ENCODE measurements around the gene ROBO1. TPM values are rescaled to one million over a fixed set of nuclear protein-coding genes. Genes with fewer than 3 reads are reported as not detected.
A peak's percentile ranks its signal among the peaks of the same experiment; 100 is the strongest.

The ROBO1 gene
- total RNA-seq, 1 donor from 2014 or later = 43.7 TPM

DNA sequence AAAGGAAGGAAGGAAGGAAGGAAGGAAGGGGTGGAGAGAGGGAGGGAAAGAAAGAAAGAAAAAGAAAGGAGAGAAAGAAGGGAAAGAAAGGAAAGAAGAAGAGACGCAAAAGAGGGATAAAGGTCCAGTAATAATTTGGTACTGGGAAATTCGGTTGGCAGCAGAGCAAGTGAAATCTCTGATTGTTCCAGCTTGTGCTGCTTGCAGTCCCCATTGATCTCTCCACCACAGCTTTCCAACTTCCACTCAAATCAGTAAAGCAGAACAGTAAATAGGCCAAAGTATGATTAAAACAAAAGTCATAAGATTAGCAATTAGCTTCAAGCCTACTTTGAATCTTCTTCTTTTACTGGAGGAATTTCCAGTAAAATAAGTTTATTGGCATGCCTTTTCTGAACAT, 357.2 kb downstream of the ROBO1 start:
- Mint-ChIP-seq H3K4me3 (ENCODE audit: unreplicated experiment) (no peak overlapping the region), H3K27ac (ENCODE audit: unreplicated experiment) (no peak overlapping the region), H3K36me3 (ENCODE audit: low read depth) (no peaks in the 10 kb centered on the region), H3K9me3 (ENCODE audit: low read depth) (no peaks in the 10 kb centered on the region), H3K4me1 (ENCODE audit: low read depth) (peaks cover 19% of the 10 kb centered on the region), H3K27me3 (ENCODE audit: low read depth) (no peaks in the 10 kb centered on the region)
- TF ChIP-seq, protein P1, sequence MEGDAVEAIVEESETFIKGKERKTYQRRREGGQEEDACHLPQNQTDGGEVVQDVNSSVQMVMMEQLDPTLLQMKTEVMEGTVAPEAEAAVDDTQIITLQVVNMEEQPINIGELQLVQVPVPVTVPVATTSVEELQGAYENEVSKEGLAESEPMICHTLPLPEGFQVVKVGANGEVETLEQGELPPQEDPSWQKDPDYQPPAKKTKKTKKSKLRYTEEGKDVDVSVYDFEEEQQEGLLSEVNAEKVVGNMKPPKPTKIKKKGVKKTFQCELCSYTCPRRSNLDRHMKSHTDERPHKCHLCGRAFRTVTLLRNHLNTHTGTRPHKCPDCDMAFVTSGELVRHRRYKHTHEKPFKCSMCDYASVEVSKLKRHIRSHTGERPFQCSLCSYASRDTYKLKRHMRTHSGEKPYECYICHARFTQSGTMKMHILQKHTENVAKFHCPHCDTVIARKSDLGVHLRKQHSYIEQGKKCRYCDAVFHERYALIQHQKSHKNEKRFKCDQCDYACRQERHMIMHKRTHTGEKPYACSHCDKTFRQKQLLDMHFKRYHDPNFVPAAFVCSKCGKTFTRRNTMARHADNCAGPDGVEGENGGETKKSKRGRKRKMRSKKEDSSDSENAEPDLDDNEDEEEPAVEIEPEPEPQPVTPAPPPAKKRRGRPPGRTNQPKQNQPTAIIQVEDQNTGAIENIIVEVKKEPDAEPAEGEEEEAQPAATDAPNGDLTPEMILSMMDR (IDR thresholded peaks at IDR 0.05) = no peak
- DNase-seq (ENCODE audit: low spot score) = no peak

DNA sequence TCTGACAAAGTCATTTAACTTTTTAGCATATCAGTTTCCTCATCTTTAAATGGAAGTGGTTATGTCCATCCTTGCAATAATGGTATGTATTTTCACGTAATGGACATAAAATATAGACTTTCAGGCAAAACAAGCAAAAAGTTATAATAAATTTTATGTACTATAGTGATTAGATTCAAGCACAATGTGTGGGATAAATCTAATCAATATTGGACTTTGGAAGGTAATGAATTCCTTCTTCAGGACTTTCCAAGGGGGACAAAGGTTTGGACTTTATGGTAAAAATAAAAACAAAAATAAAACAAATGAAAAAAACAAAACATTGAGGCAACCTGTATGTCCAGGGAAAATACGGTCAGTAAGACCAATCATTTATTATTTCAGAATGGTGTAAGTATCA, 357.7 kb downstream of the ROBO1 start:
- H3K36me3 Mint-ChIP-seq (ENCODE audit: low read depth) = no peaks in the 10 kb centered on the region
- no peaks in the 10 kb centered on the region for H3K27me3 Mint-ChIP-seq (ENCODE audit: low read depth)
- peaks cover 15% of the 10 kb centered on the region for H3K4me1 Mint-ChIP-seq (ENCODE audit: low read depth)
- TF ChIP-seq, protein P1 (IDR thresholded peaks at IDR 0.05) = no peak
- no peak overlapping the region for H3K27ac Mint-ChIP-seq (ENCODE audit: unreplicated experiment)
- H3K4me3 Mint-ChIP-seq (ENCODE audit: unreplicated experiment) = no peak overlapping the region
- no peaks in the 10 kb centered on the region for H3K9me3 Mint-ChIP-seq (ENCODE audit: low read depth)
- DNase-seq (ENCODE audit: low spot score) = no peak

DNA sequence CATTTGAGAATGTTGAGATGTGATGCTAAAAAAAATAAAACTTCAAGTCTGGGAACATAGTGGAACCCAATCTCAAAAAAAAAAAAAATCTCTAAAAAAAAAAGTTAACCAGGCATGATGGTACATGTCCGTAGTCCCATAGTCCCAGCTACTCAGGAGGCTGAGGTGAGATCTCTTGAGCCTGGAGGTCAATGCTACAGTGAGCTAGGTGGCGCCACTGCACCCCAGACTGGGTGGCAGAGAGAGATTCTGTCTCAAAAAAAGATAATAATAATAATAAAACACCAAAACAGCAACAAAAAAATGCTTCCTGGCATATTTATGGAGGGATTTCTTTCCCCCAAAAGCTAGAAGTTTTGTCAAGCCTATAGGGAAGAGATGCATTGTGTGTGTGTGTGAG, 361.6 kb downstream of the ROBO1 start:
- TF ChIP-seq, protein P1 (IDR thresholded peaks at IDR 0.05) = peak; percentile 55
- Mint-ChIP-seq H3K36me3 (ENCODE audit: low read depth) (no peaks in the 10 kb centered on the region), H3K9me3 (ENCODE audit: low read depth) (no peaks in the 10 kb centered on the region), H3K4me1 (ENCODE audit: low read depth) (no peaks in the 10 kb centered on the region), H3K4me3 (ENCODE audit: unreplicated experiment) (no peak overlapping the region), H3K27me3 (ENCODE audit: low read depth) (no peaks in the 10 kb centered on the region), H3K27ac (ENCODE audit: unreplicated experiment) (no peak overlapping the region)
- no peak for DNase-seq (ENCODE audit: low spot score)

DNA sequence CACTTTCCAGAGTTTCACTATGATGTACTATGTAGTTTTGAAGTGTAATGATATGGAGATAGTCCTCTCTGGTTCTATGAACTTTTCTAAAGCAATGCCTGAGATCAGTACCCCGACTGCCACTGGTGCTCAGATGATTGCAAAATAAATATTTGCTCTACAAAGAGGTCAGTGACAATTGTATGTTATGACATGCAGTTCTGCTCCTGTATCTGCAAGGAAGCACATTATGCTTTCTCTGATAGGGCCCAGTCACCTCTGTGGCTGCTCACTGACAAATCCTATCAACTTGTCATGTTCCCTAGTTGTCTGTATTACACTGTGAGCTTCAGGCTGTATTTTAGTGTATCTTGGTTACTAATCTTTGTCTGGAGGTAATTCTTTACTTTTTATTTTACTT, 362.6 kb downstream of the ROBO1 start:
- TF ChIP-seq, protein P1 (IDR thresholded peaks at IDR 0.05) = no peak
- Mint-ChIP-seq H3K4me1 (ENCODE audit: low read depth) (no peaks in the 10 kb centered on the region), H3K36me3 (ENCODE audit: low read depth) (no peaks in the 10 kb centered on the region), H3K27me3 (ENCODE audit: low read depth) (no peaks in the 10 kb centered on the region), H3K9me3 (ENCODE audit: low read depth) (peaks cover 3% of the 10 kb centered on the region), H3K4me3 (ENCODE audit: unreplicated experiment) (no peak overlapping the region), H3K27ac (ENCODE audit: unreplicated experiment) (no peak overlapping the region)
- DNase-seq (ENCODE audit: low spot score) = no peak

DNA sequence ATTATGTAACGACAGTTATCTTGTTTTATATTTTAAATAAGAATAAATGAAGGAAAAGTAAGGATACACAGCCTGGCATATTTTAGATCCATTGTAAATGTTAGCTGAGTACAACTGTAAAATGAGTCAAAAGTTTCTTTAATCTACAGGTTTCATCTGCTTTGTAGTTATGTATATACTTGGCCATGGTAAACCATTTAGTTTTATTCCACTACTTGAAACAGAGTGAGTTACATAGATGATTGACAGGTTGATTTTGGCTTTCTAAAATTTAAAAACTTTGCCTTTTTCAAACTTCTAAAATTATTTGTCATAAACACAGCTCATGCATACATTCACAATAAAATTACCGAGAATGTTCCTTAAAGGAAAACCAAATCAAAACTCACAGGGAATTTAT, 371.2 kb downstream of the ROBO1 start:
- H3K4me3 Mint-ChIP-seq (ENCODE audit: unreplicated experiment) = no peak overlapping the region
- no peak overlapping the region for H3K27ac Mint-ChIP-seq (ENCODE audit: unreplicated experiment)
- no peak for DNase-seq (ENCODE audit: low spot score)
- H3K9me3 Mint-ChIP-seq (ENCODE audit: low read depth) = peaks cover 14% of the 10 kb centered on the region
- H3K4me1 Mint-ChIP-seq (ENCODE audit: low read depth) = no peaks in the 10 kb centered on the region
- no peaks in the 10 kb centered on the region for H3K27me3 Mint-ChIP-seq (ENCODE audit: low read depth)
- TF ChIP-seq, protein P1 (IDR thresholded peaks at IDR 0.05) = no peak
- no peaks in the 10 kb centered on the region for H3K36me3 Mint-ChIP-seq (ENCODE audit: low read depth)
